Measurements from ENCODE around the gene GALM. TPM values are rescaled to one million over a fixed set of nuclear protein-coding genes. Genes with fewer than 3 reads are reported as not detected.

Gene GALM
- total and polyA plus RNA-seq, 8 donors, result 12.8 to 33.6 (median 25.3) TPM

- H3K36me3 ChIP-seq, result peaks cover 0 to 34% of the 10 kb centered on the region in 2 donors
- intact Hi-C loops (cut with DNase I), result loop anchor here in 1 of 2 donors (5.0 kb wide), 1 partner anchor 145 kb away; no protein-coding TSS in a partner anchor
- TF ChIP-seq CTCF (IDR thresholded peaks at IDR 0.05), result no peak
- no peaks in the 10 kb centered on the region for H3K9me3 ChIP-seq
- no peaks in the 10 kb centered on the region for H3K27me3 ChIP-seq
- peaks cover 0 to 12% of the 10 kb centered on the region in 2 donors for H3K4me1 ChIP-seq
- DNase-seq (no peak), ATAC-seq (no peak)
- H3K4me3 ChIP-seq, result no peak overlapping the region
- no peak overlapping the region for H3K27ac ChIP-seq
Measured at GRCh38 chr2:38727661-38728060, 61.7 kb downstream of the GALM start.

GRCh38 chr2:38728694-38729093 is 62.8 kb downstream of the GALM start:
- Histone ChIP-seq H3K4me1 (peaks cover 0 to 6% of the 10 kb centered on the region in 2 donors), H3K27me3 (no peaks in the 10 kb centered on the region), H3K36me3 (peaks cover 0 to 42% of the 10 kb centered on the region in 2 donors), H3K9me3 (no peaks in the 10 kb centered on the region), H3K4me3 (no peak overlapping the region), H3K27ac (no peak overlapping the region)
- DNase-seq, result no peak
- intact Hi-C loops (cut with DNase I), result loop anchor here in 1 of 2 donors (5.0 kb wide), 1 partner anchor 146 kb away; no protein-coding TSS in a partner anchor
- ATAC-seq, result no peak
- no peak for TF ChIP-seq CTCF (IDR thresholded peaks at IDR 0.05)

GRCh38 chr2:38731090-38731489 is 65.2 kb downstream of the GALM start:
- intact Hi-C loops (cut with DNase I), result no loop called here
- Histone ChIP-seq H3K36me3 (peaks cover 0 to 52% of the 10 kb centered on the region in 2 donors), H3K9me3 (no peaks in the 10 kb centered on the region), H3K27ac (no peak overlapping the region), H3K4me1 (peaks cover 2 to 8% of the 10 kb centered on the region in 2 donors), H3K27me3 (no peaks in the 10 kb centered on the region), H3K4me3 (no peak overlapping the region)
- DNase-seq (no peak), ATAC-seq (no peak)
- no peak for TF ChIP-seq CTCF (IDR thresholded peaks at IDR 0.05)

- Histone ChIP-seq H3K27me3 (no peaks in the 10 kb centered on the region), H3K36me3 (peaks cover 0 to 52% of the 10 kb centered on the region in 2 donors), H3K4me1 (peaks cover 6 to 15% of the 10 kb centered on the region in 2 donors), H3K27ac (no peak overlapping the region), H3K9me3 (no peaks in the 10 kb centered on the region), H3K4me3 (no peak overlapping the region)
- DNase-seq (no peak), ATAC-seq (no peak)
- TF ChIP-seq CTCF (IDR thresholded peaks at IDR 0.05), result no peak
- intact Hi-C loops (cut with DNase I), result no loop called here
Measured at GRCh38 chr2:38731684-38732221, 65.8 kb downstream of the GALM start.

GRCh38 chr2:38733300-38733971 is 67.5 kb downstream of the GALM start:
- Histone ChIP-seq H3K9me3 (no peaks in the 10 kb centered on the region), H3K27ac (no peak overlapping the region), H3K27me3 (no peaks in the 10 kb centered on the region), H3K4me3 (no peak overlapping the region), H3K4me1 (peaks cover 6 to 29% of the 10 kb centered on the region in 2 donors), H3K36me3 (peaks cover 0 to 52% of the 10 kb centered on the region in 2 donors)
- no peak for ATAC-seq
- TF ChIP-seq CTCF (IDR thresholded peaks at IDR 0.05), result no peak
- DNase-seq, result no peak
- intact Hi-C loops (cut with DNase I), result no loop called here
